Aortic smooth muscle cell (primary cell): Measurements from ENCODE around the gene VRK2. TPM values are rescaled to one million over a fixed set of nuclear protein-coding genes. Genes with fewer than 3 reads are reported as not detected.

Experiments used
- total RNA-seq: library from RNA; depleted of rRNA; stranded (reverse); fragments of >200 nt; gene quantifications from 2 replicates; pipeline ENCODE4 v1.2.3, GENCODE V29; 2014

VRK2 gene
- 32.4 and 34.7 TPM in 2 replicates for total RNA-seq

DNA sequence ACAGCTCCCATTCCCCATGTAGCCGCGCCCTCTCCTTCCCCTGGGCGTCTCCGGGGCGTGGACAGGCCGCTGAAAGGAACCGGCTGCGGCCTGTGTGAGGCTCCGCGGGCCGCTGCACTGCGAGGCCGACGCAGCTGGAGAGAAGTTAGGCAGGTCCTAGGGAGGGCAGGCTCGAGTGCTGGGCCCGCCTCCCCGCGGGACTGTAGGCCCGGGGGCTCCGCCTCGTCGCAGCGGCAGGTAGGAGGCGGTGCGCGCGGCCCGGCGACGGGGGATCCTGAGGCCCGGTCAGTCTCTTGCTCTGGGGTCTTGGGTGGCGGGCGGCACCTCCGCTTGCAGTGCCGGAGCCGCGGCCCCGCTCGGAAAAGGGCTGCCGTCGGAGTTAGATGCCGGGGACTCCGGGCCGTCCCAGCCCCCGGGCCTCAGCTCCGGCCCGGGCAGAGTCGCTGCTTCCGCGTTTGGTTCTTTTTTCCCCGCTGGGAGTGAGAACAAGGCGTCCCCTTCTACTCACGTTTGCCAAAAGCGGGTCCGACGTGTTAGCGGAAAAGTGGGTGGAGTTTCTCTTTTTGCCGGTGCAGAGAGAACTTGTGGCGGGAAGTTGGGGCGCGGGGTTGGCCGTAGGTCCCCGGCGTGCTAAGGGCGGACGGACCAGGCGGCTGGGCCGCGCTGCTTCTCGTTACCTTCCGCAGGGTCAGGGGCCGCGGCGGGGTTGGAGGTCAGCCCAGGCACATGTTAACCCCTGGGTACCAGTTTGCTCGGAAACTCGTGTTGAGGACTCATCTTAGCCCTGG, at the start of gene VRK2:
VRK2 (plus strand) TSS at position 222 of the 788 bp plus-strand sequence. CDS start 2,026 bp downstream, outside the sequence.

Other genes starting within 250 kb of the VRK2 start
- gene FANCL, start 194.5 kb downstream of the VRK2 start, total RNA-seq, result 13.1 and 17.4 TPM in 2 replicates